Thyroid gland (tissue), 4 donors: Measurements from ENCODE around the gene KRTAP21-3.

ENCODE experiments used
- CTCF ChIP-seq, 6 experiments: fragments of 200-600 bp in 3 of 6; fragments of 450-650 bp in 3 of 6; sonication (generic) in 3 of 6; IDR thresholded peaks; one replicate each; pipeline ENCODE4 v1.5.1; 2016 to 2019; ENCODE audit warnings: antibody characterized with exemption in 6 of 6, mild to moderate bottlenecking in 2 of 6, inconsistent platforms in 1 of 6, moderate library complexity in 1 of 6
- POLR2A ChIP-seq, 2 donors: fragments of 450-650 bp; IDR thresholded peaks; one replicate each; pipeline ENCODE4 v1.6.1; 2017; ENCODE audit warnings: antibody characterized with exemption in 2 of 2, mild to moderate bottlenecking in 2 of 2, moderate library complexity in 1 of 2

GRCh38 chr21:30733026-30733425 is 14.4 kb upstream of the KRTAP21-3 start:
- TF ChIP-seq CTCF (IDR thresholded peaks at IDR 0.05) (peak in 3 of 6 experiments; percentile 11 to 57 (median 39)), POLR2A (IDR thresholded peaks at IDR 0.05) (no peak)
